ENCODE data around the gene MED12L. TPM values are rescaled to one million over a fixed set of nuclear protein-coding genes. Genes with fewer than 3 reads are reported as not detected.

MED12L gene
- total RNA-seq, 1 experiment from 2014 or later, result 14.9 TPM

DNA sequence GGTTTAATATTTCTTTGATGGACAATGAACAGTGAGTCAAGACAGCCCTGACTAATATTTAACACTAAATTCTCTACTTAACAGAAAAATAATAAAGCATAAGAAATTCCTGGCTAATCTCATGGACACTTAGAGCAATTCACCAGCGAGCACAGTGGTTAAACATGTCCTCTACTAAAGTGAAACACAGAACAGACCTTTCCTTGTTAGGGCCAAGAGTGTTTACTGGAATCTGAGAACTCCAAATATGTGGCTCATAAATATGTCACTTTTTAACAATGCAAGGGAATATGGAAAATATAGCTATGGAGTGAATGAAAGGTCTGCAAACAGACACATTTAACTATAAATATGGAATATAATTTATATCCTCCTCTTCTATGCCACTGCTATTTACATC lies 394.0 kb downstream of the MED12L start:
- Histone ChIP-seq H3K27me3 (ENCODE audit: insufficient read depth, low read length) (no peaks in the 10 kb centered on the region), H2BK15ac (ENCODE audit: low read depth, low read length) (no peak overlapping the region), H4K91ac (ENCODE audit: insufficient read length, low read depth, low read length) (no peak overlapping the region), H3K27ac (ENCODE audit: insufficient read length, low read depth, low read length) (no peak overlapping the region), H3K79me1 (ENCODE audit: insufficient read depth, low read depth, low read length, poor library complexity, severe bottlenecking) (no peaks in the 10 kb centered on the region), H2BK5ac (ENCODE audit: insufficient read length, low read length) (no peak overlapping the region), H2AFZ (ENCODE audit: low read length) (no peak overlapping the region), H3T11ph (ENCODE audit: low read length) (no peak overlapping the region), H3K18ac (ENCODE audit: insufficient read length, low read depth, low read length) (no peak overlapping the region), H3K4me1 (ENCODE audit: insufficient read depth, low read length) (no peaks in the 10 kb centered on the region; the same call in 1 of the 2 replicates), H3K4ac (ENCODE audit: low read depth, low read length) (no peak overlapping the region), H3K56ac (ENCODE audit: insufficient read length, low read depth, low read length) (no peak overlapping the region), H3K9me3 (ENCODE audit: control insufficient read depth, low read depth, low read length) (no peaks in the 10 kb centered on the region), H3K23me2 (ENCODE audit: insufficient read length, low read depth, low read length, poor library complexity, severe bottlenecking) (no peaks in the 10 kb centered on the region), H2AK5ac (ENCODE audit: insufficient read length, low read length) (no peak overlapping the region), H2BK120ac (ENCODE audit: low read depth, low read length, poor library complexity, severe bottlenecking) (no peak overlapping the region), H3K23ac (ENCODE audit: insufficient read length, low read depth, low read length) (no peak overlapping the region), H2BK20ac (ENCODE audit: low read depth, low read length, poor library complexity, severe bottlenecking) (no peak overlapping the region), H3K4me2 (ENCODE audit: insufficient read depth, insufficient read length, low read length) (no peak overlapping the region), H3K14ac (ENCODE audit: insufficient read depth, low read length) (no peak overlapping the region), H2BK12ac (ENCODE audit: insufficient read length, low read depth, low read length) (no peak overlapping the region), H4K5ac (ENCODE audit: insufficient read length, low read depth, low read length) (no peak overlapping the region), H3K79me2 (ENCODE audit: insufficient read depth, low read length) (no peaks in the 10 kb centered on the region), H4K20me1 (ENCODE audit: control insufficient read depth, insufficient read depth, insufficient read length) (no peaks in the 10 kb centered on the region), H3K9ac (ENCODE audit: extremely low read depth, insufficient read length, low read length) (no peak overlapping the region), H4K8ac (replicated peaks; ENCODE audit: insufficient read length, low read depth, low read length) (no peak overlapping the region)
- H3K27me3 Mint-ChIP-seq (ENCODE audit: low read depth), result no peaks in the 10 kb centered on the region
- peaks cover 13 to 22% of the 10 kb centered on the region in 2 experiments for H3K4me1 Mint-ChIP-seq
- H3K9me3 Mint-ChIP-seq, result no peaks in the 10 kb centered on the region
- DNase-seq, result no peak
- H3K27ac Mint-ChIP-seq, result no peak overlapping the region
- H3K36me3 Mint-ChIP-seq (ENCODE audit: insufficient read depth in 1 of 3, low read depth in 3 of 3), result no peaks in the 10 kb centered on the region; a peak in 2 of 7 replicates
- TF ChIP-seq, protein P1, sequence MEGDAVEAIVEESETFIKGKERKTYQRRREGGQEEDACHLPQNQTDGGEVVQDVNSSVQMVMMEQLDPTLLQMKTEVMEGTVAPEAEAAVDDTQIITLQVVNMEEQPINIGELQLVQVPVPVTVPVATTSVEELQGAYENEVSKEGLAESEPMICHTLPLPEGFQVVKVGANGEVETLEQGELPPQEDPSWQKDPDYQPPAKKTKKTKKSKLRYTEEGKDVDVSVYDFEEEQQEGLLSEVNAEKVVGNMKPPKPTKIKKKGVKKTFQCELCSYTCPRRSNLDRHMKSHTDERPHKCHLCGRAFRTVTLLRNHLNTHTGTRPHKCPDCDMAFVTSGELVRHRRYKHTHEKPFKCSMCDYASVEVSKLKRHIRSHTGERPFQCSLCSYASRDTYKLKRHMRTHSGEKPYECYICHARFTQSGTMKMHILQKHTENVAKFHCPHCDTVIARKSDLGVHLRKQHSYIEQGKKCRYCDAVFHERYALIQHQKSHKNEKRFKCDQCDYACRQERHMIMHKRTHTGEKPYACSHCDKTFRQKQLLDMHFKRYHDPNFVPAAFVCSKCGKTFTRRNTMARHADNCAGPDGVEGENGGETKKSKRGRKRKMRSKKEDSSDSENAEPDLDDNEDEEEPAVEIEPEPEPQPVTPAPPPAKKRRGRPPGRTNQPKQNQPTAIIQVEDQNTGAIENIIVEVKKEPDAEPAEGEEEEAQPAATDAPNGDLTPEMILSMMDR (conservative IDR thresholded peaks at IDR 0.05), result no peak
- WGBS (ENCODE audit: extremely low coverage, insufficient read length, low lambda C conversion rate), result no CpG with 5 or more reads among the region's 1 CpG
- H3K4me3 Mint-ChIP-seq, result no peak overlapping the region

Data from H9 (cell line).